ENCODE results near the gene TBXA2R.

The TBXA2R gene

DNA sequence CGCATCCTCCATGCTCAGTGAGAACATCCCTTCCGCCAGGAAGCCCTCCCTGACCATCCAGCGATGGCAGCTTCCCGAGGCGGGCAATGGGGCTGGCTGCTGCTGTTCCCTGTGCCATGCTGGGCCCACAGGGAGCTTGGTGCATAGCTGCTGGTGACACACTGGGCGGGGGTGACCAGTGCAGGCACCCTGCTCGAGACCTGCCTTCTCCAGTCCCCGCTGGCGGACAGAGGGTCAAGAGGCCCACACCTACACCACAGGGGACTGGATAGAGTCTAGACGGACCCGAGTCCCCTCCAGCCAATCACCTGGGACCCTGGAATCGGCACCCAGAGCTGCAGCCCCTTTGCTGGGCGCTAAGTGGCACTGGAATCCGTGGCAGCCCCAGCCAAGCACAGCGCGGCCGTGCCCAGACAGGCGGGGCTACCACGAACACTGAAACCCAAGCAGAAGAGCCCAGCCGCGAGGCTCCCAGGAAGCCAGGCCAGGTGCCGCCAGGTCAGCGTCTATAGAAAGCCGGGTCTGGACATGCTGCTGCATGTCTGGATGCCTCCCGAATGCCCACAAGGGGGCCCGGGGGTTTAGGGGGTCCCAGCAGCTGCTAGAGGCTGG is 9.0 kb upstream of the TBXA2R start:
- H3K79me2 ChIP-seq (ENCODE audit: insufficient read depth, low read length) = no peaks in the 10 kb centered on the region
- no peak overlapping the region for H3K4me2 ChIP-seq (ENCODE audit: low read length)
- no peaks in the 10 kb centered on the region for H3K27me3 ChIP-seq (ENCODE audit: insufficient read depth, low read length)
- peaks cover 22% of the 10 kb centered on the region for H3K36me3 ChIP-seq (ENCODE audit: insufficient read depth, low read length)
- H3K4me3 ChIP-seq (ENCODE audit: low read depth, low read length, poor library complexity, severe bottlenecking) = no peak overlapping the region
- no peaks in the 10 kb centered on the region for H3K9me3 ChIP-seq (ENCODE audit: low read length)
- H3F3A ChIP-seq (ENCODE audit: insufficient read depth, low read length) = no peaks in the 10 kb centered on the region
- no peaks in the 10 kb centered on the region for H3K4me1 ChIP-seq (ENCODE audit: insufficient read depth, low read length, severe bottlenecking)
- no peaks in the 10 kb centered on the region for H3K9me2 ChIP-seq (ENCODE audit: low read depth, low read length)
- no peak overlapping the region for H3K27ac ChIP-seq (ENCODE audit: low read depth, low read length, poor library complexity, severe bottlenecking)
- H3K9ac ChIP-seq (ENCODE audit: low read length) = no peak overlapping the region
- no peaks in the 10 kb centered on the region for H4K20me1 ChIP-seq (ENCODE audit: insufficient read depth, low read length)
- no peak for TF ChIP-seq EZH2 (IDR thresholded peaks at IDR 0.05; ENCODE audit: borderline replicate concordance, low read length)
- TF ChIP-seq, protein P1, sequence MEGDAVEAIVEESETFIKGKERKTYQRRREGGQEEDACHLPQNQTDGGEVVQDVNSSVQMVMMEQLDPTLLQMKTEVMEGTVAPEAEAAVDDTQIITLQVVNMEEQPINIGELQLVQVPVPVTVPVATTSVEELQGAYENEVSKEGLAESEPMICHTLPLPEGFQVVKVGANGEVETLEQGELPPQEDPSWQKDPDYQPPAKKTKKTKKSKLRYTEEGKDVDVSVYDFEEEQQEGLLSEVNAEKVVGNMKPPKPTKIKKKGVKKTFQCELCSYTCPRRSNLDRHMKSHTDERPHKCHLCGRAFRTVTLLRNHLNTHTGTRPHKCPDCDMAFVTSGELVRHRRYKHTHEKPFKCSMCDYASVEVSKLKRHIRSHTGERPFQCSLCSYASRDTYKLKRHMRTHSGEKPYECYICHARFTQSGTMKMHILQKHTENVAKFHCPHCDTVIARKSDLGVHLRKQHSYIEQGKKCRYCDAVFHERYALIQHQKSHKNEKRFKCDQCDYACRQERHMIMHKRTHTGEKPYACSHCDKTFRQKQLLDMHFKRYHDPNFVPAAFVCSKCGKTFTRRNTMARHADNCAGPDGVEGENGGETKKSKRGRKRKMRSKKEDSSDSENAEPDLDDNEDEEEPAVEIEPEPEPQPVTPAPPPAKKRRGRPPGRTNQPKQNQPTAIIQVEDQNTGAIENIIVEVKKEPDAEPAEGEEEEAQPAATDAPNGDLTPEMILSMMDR (IDR thresholded peaks at IDR 0.05; ENCODE audit: low read length) = no peak
- H2AFZ ChIP-seq (ENCODE audit: low read length) = no peak overlapping the region

DNA sequence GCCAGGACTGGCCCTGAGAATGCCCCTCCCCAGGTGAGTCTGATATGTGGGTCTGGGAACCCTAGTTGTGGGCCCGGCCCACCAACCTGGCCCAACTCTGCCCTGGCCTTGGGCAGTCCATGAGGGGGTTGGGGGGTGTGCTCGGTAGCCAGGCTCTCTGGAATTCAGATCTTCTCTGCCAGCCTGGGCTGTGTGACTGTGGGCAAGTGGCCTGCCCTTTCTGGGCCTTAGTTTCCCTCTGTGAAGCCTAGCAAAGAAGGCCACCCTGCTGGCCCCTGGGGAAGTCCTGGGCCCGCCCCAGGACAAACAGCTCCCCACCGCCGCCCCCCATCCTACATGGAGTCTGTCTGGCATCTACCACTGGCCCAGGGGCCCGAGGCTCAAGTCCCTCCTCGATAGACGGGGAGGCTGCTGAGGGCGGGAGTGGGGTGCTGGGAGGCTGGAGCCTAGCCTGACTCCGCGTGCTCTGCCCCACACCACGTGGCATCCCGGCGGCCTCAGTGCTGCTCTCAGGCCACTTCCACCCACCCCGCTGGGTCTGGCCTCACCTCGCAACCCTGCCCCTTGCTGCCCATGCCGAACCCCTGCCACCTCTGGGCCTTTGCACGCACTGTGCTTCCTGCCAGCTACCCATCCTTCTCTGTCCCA is 8.3 kb upstream of the TBXA2R start:
- no peaks in the 10 kb centered on the region for H3K9me2 ChIP-seq (ENCODE audit: low read depth, low read length)
- no peak overlapping the region for H3K4me3 ChIP-seq (ENCODE audit: low read depth, low read length, poor library complexity, severe bottlenecking)
- H3K4me1 ChIP-seq (ENCODE audit: insufficient read depth, low read length, severe bottlenecking) = no peaks in the 10 kb centered on the region
- no peak overlapping the region for H2AFZ ChIP-seq (ENCODE audit: low read length)
- TF ChIP-seq EZH2 (IDR thresholded peaks at IDR 0.05; ENCODE audit: borderline replicate concordance, low read length) = no peak
- TF ChIP-seq, protein P1 (IDR thresholded peaks at IDR 0.05; ENCODE audit: low read length) = no peak
- H3K36me3 ChIP-seq (ENCODE audit: insufficient read depth, low read length) = peaks cover 28% of the 10 kb centered on the region
- no peaks in the 10 kb centered on the region for H3F3A ChIP-seq (ENCODE audit: insufficient read depth, low read length)
- no peaks in the 10 kb centered on the region for H3K27me3 ChIP-seq (ENCODE audit: insufficient read depth, low read length)
- H3K9ac ChIP-seq (ENCODE audit: low read length) = no peak overlapping the region
- H3K27ac ChIP-seq (ENCODE audit: low read depth, low read length, poor library complexity, severe bottlenecking) = no peak overlapping the region
- no peak overlapping the region for H3K4me2 ChIP-seq (ENCODE audit: low read length)
- no peaks in the 10 kb centered on the region for H4K20me1 ChIP-seq (ENCODE audit: insufficient read depth, low read length)
- no peaks in the 10 kb centered on the region for H3K79me2 ChIP-seq (ENCODE audit: insufficient read depth, low read length)
- H3K9me3 ChIP-seq (ENCODE audit: low read length) = no peaks in the 10 kb centered on the region

DNA sequence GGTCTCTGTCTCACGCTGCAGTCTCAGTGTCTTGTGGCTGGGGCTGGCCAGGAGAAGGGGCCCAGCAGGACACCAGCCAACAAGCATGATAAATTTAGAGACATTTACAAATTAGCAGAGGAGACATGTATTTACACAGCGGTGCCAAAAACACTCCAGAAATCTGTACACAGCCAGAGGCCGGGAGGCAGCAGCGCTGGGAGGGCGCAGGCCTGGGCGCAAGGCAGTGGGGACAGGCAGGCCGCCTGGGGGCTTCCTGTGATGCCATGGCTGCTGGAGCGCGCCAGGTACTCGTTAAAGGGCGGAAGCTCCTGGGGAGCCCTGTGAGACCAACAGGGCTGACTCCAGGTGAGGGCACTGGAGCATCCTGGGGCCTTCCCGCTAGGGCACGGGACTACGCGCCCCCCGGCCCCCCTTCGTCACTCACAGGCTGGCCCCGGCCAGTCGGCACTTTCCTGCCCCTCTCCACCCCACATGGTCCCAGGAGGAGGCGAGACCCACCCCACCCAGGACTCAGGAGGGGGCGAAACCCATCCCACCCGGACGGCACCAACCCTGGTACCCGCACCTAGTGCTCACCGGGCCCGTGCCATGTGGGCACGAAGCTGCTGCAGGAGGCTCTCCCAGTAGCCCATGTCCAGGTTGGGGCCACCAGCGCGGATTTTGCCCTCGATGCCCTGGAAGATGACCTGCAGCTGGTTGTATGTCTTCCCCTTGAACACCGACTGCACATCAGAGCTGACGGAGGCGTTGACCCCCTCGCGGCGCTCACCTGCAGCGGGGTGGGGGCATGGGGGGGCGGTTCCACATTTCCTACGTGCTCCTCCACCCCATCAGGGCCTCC is 7.4 kb upstream of the TBXA2R start:
- TF ChIP-seq EZH2 (IDR thresholded peaks at IDR 0.05; ENCODE audit: borderline replicate concordance, low read length) = no peak
- TF ChIP-seq, protein P1 (IDR thresholded peaks at IDR 0.05; ENCODE audit: low read length) = no peak
- no peaks in the 10 kb centered on the region for H3K9me3 ChIP-seq (ENCODE audit: low read length)
- H3K27ac ChIP-seq (ENCODE audit: low read depth, low read length, poor library complexity, severe bottlenecking) = no peak overlapping the region
- H3K9me2 ChIP-seq (ENCODE audit: low read depth, low read length) = no peaks in the 10 kb centered on the region
- H3K36me3 ChIP-seq (ENCODE audit: insufficient read depth, low read length) = peaks cover 28% of the 10 kb centered on the region
- no peaks in the 10 kb centered on the region for H3K79me2 ChIP-seq (ENCODE audit: insufficient read depth, low read length)
- H3K4me3 ChIP-seq (ENCODE audit: low read depth, low read length, poor library complexity, severe bottlenecking) = no peak overlapping the region
- H4K20me1 ChIP-seq (ENCODE audit: insufficient read depth, low read length) = no peaks in the 10 kb centered on the region
- no peak overlapping the region for H3K4me2 ChIP-seq (ENCODE audit: low read length)
- no peaks in the 10 kb centered on the region for H3F3A ChIP-seq (ENCODE audit: insufficient read depth, low read length)
- no peaks in the 10 kb centered on the region for H3K4me1 ChIP-seq (ENCODE audit: insufficient read depth, low read length, severe bottlenecking)
- H2AFZ ChIP-seq (ENCODE audit: low read length) = no peak overlapping the region
- no peak overlapping the region for H3K9ac ChIP-seq (ENCODE audit: low read length)
- H3K27me3 ChIP-seq (ENCODE audit: insufficient read depth, low read length) = no peaks in the 10 kb centered on the region

All from OCI-LY1 (cell line).